DOHH2 (cell line): Measurements from ENCODE around the gene KCNK6.

Experiments used
- H3F3A ChIP-seq: fragments of 200-600 bp; sonication (generic), shearing (Covaris generic); 2 replicates; pipeline ENCODE4 v1.6.0; 2016; ENCODE audit warnings: antibody characterized with exemption, mild to moderate bottlenecking; ENCODE audit not compliant: control insufficient read depth, insufficient read depth
- H3K27ac ChIP-seq: fragments of 200-600 bp; sonication (generic); 2 replicates; pipeline ENCODE4 v1.5.1; 2014; ENCODE audit warnings: low read depth, mild to moderate bottlenecking, low read length, moderate library complexity
- H3K27me3 ChIP-seq: fragments of 200-600 bp; sonication (generic); 2 replicates; pipeline ENCODE4 v1.6.1; 2014; ENCODE audit warnings: mild to moderate bottlenecking, low read length, mixed read lengths; ENCODE audit not compliant: control insufficient read depth
- H3K36me3 ChIP-seq: fragments of 200-600 bp; sonication (generic); 2 replicates; pipeline ENCODE4 v1.6.1; 2014; ENCODE audit warnings: mild to moderate bottlenecking, low read length, moderate library complexity, mixed read lengths; ENCODE audit not compliant: control insufficient read depth
- H3K4me1 ChIP-seq: fragments of 200-600 bp; sonication (generic); 2 replicates; pipeline ENCODE4 v1.6.1; 2014; ENCODE audit warnings: mild to moderate bottlenecking, low read length, mixed read lengths; ENCODE audit not compliant: control insufficient read depth
- H3K4me2 ChIP-seq: fragments of 200-600 bp; sonication (generic); 2 replicates; pipeline ENCODE4 v1.6.0; 2014; ENCODE audit warnings: mild to moderate bottlenecking, low read length, moderate library complexity
- H3K4me3 ChIP-seq: fragments of 200-600 bp; sonication (generic); 2 replicates; pipeline ENCODE4 v1.5.1; 2014; ENCODE audit warnings: mild to moderate bottlenecking, low read length, mixed read lengths
- H3K79me2 ChIP-seq: fragments of 200-600 bp; sonication (generic); 2 replicates; pipeline ENCODE4 v1.6.1; 2014; ENCODE audit warnings: mild to moderate bottlenecking, low read length, mixed read lengths; ENCODE audit not compliant: control insufficient read depth
- H3K9me2 ChIP-seq: fragments of 200-600 bp; sonication (generic); replicated peaks from 2 replicates; pipeline ENCODE4 v1.6.1; 2014; ENCODE audit warnings: mild to moderate bottlenecking, low read length, mixed read lengths; ENCODE audit not compliant: control insufficient read depth
- H3K9me3 ChIP-seq: fragments of 200-600 bp; sonication (generic); 2 replicates; pipeline ENCODE4 v1.6.1; 2014; ENCODE audit warnings: antibody characterized with exemption, low read length, mixed read lengths; ENCODE audit not compliant: control insufficient read depth, insufficient read depth
- H4K20me1 ChIP-seq: fragments of 200-600 bp; sonication (generic); 2 replicates; pipeline ENCODE4 v1.6.0; 2014; ENCODE audit warnings: low read depth, mild to moderate bottlenecking, antibody characterized with exemption, low read length, moderate library complexity; ENCODE audit not compliant: control insufficient read depth, insufficient read depth
- CTCF ChIP-seq: fragments of 200-600 bp; sonication (generic); IDR thresholded peaks from one replicate; pipeline ENCODE4 v1.5.1; 2014; ENCODE audit warnings: antibody characterized with exemption, mild to moderate bottlenecking, low read depth, low read length; ENCODE audit not compliant: poor library complexity, severe bottlenecking
- EZH2phosphoT487 ChIP-seq: fragments of 200-600 bp; sonication (generic); IDR thresholded peaks from 2 replicates; pipeline ENCODE4 v1.6.1; 2017; ENCODE audit warnings: borderline replicate concordance, mild to moderate bottlenecking, antibody characterized with exemption, low read length, moderate library complexity, mixed read lengths

KCNK6 gene

GRCh38 chr19:38307076-38307475 lies 12.6 kb upstream of the KCNK6 start:
- Histone ChIP-seq H4K20me1 (no peaks in the 10 kb centered on the region), H3K4me3 (no peak overlapping the region), H3K79me2 (peaks cover 7% of the 10 kb centered on the region), H3K4me2 (no peak overlapping the region), H3K4me1 (no peaks in the 10 kb centered on the region), H3K27me3 (no peaks in the 10 kb centered on the region), H3K27ac (no peak overlapping the region), H3F3A (no peaks in the 10 kb centered on the region), H3K9me2 (no peaks in the 10 kb centered on the region), H3K9me3 (no peaks in the 10 kb centered on the region), H3K36me3 (peaks cover 4% of the 10 kb centered on the region; the same call in 1 of the 2 replicates)
- TF ChIP-seq EZH2phosphoT487 (no peak), CTCF (no peak)

GRCh38 chr19:38307597-38307996 lies 12.0 kb upstream of the KCNK6 start:
- no peaks in the 10 kb centered on the region for H3K9me2 ChIP-seq
- no peak overlapping the region for H3K4me3 ChIP-seq
- H3K4me2 ChIP-seq, result no peak overlapping the region
- H3K27me3 ChIP-seq, result no peaks in the 10 kb centered on the region
- H3K36me3 ChIP-seq, result peaks cover 4% of the 10 kb centered on the region; the same call in 1 of the 2 replicates
- no peaks in the 10 kb centered on the region for H3F3A ChIP-seq
- no peak for TF ChIP-seq CTCF
- no peak overlapping the region for H3K27ac ChIP-seq
- peaks cover 12% of the 10 kb centered on the region for H3K79me2 ChIP-seq
- H3K9me3 ChIP-seq, result no peaks in the 10 kb centered on the region
- no peaks in the 10 kb centered on the region for H4K20me1 ChIP-seq
- peaks cover 3% of the 10 kb centered on the region for H3K4me1 ChIP-seq

- no peaks in the 10 kb centered on the region for H4K20me1 ChIP-seq
- H3K9me3 ChIP-seq, result no peaks in the 10 kb centered on the region
- H3K79me2 ChIP-seq, result peaks cover 13% of the 10 kb centered on the region
- peaks cover 7% of the 10 kb centered on the region for H3K4me1 ChIP-seq
- no peak overlapping the region for H3K4me2 ChIP-seq
- peaks cover 4% of the 10 kb centered on the region; the same call in 1 of the 2 replicates for H3K36me3 ChIP-seq
- H3K27me3 ChIP-seq, result no peaks in the 10 kb centered on the region
- H3K9me2 ChIP-seq, result no peaks in the 10 kb centered on the region
- TF ChIP-seq EZH2phosphoT487 (no peak), CTCF (no peak)
- no peak overlapping the region for H3K27ac ChIP-seq
- no peaks in the 10 kb centered on the region for H3F3A ChIP-seq
- H3K4me3 ChIP-seq, result no peak overlapping the region
These were observed 11.5 kb upstream of the KCNK6 start for GRCh38 chr19:38308006-38308766.
